Renal cortical epithelial cell (primary cell): Measurements from ENCODE around the gene KCNG2. TPM values are rescaled to one million over a fixed set of nuclear protein-coding genes. Genes with fewer than 3 reads are reported as not detected.

Experiments
- DNase-seq: peaks from one replicate; pipeline ENCODE4 v3.0.0-alpha.2; 2011; ENCODE audit warnings: low read depth
- total RNA-seq: library from RNA; depleted of rRNA; stranded (reverse); fragments of >200 nt; gene quantifications from 2 replicates; pipeline ENCODE4 v1.2.3, GENCODE V29; 2014

Gene KCNG2
- total RNA-seq, 1 donor from 2014 or later = 0.20 TPM

GRCh38 chr18:79905993-79906392 lies 108.3 kb downstream of the KCNG2 start:
- DNase-seq = no peak

GRCh38 chr18:79906706-79907105 lies 109.0 kb downstream of the KCNG2 start:
- no peak for DNase-seq

- DNase-seq = no peak
Measured at GRCh38 chr18:79910563-79911343, 113.0 kb downstream of the KCNG2 start.

GRCh38 chr18:79911344-79912270 lies 113.9 kb downstream of the KCNG2 start:
- no peak for DNase-seq

- DNase-seq = no peak
Measured at GRCh38 chr18:79912409-79912991, 114.8 kb downstream of the KCNG2 start.

GRCh38 chr18:79912994-79913831 lies 115.5 kb downstream of the KCNG2 start:
- no peak for DNase-seq

- no peak for DNase-seq
Measured at GRCh38 chr18:79914614-79915160, 116.9 kb downstream of the KCNG2 start.

- DNase-seq = no peak
Measured at GRCh38 chr18:79915161-79916127, 117.7 kb downstream of the KCNG2 start.

GRCh38 chr18:79916128-79916494 lies 118.4 kb downstream of the KCNG2 start:
- no peak for DNase-seq

GRCh38 chr18:79916546-79917168 lies 118.9 kb downstream of the KCNG2 start:
- DNase-seq = no peak

GRCh38 chr18:79917169-79917852 lies 119.6 kb downstream of the KCNG2 start:
- DNase-seq = no peak

- DNase-seq = no peak
Measured at GRCh38 chr18:79917853-79918614, 120.3 kb downstream of the KCNG2 start.

GRCh38 chr18:79918615-79919011 lies 120.9 kb downstream of the KCNG2 start:
- no peak for DNase-seq

GRCh38 chr18:79919089-79919488 lies 121.4 kb downstream of the KCNG2 start:
- no peak for DNase-seq

GRCh38 chr18:79921984-79922965 lies 124.5 kb downstream of the KCNG2 start:
- no peak for DNase-seq

GRCh38 chr18:79922971-79923411 lies 125.3 kb downstream of the KCNG2 start:
- DNase-seq = no peak
